ENCODE data around the gene VNN1. TPM values are rescaled to one million over a fixed set of nuclear protein-coding genes. Genes with fewer than 3 reads are reported as not detected.

The VNN1 gene
- total RNA-seq: not detected

GRCh38 chr6:132713352-132714134 lies at the start of gene VNN1:
Gene VNN1 (minus strand): TSS chr6:132714055. CDS start chr6:132714035, 20 bp downstream.

GRCh38 chr6:132659082-132659481 lies 54.8 kb downstream of the VNN1 start, which contains the start of gene TAAR1:
Gene TAAR1 (minus strand): TSS chr6:132659182. CDS start chr6:132646003, 13,179 bp downstream.

Other genes starting within 250 kb of the VNN1 start
- 10 to 100 TPM; 17.9 to 18.8 TPM for gene STX7, start 200.9 kb downstream of the VNN1 start, total RNA-seq
- not detected for gene TAAR9, start 175.8 kb downstream of the VNN1 start, total RNA-seq
- not detected for gene TAAR8, start 161.4 kb downstream of the VNN1 start, total RNA-seq
- gene TAAR6, start 143.7 kb downstream of the VNN1 start, total RNA-seq: not detected
- gene TAAR5, start 124.3 kb downstream of the VNN1 start, total RNA-seq: not detected
- not detected for gene TAAR2, start 89.8 kb downstream of the VNN1 start, total RNA-seq
- gene TAAR1, start 54.9 kb downstream of the VNN1 start, total RNA-seq: not detected
- 10 to 100 TPM; 11.9 to 12.5 TPM for gene VNN2, start 43.8 kb upstream of the VNN1 start, total RNA-seq
- 1 to 10 TPM; 8.0 to 9.2 TPM for gene SLC18B1, start 84.6 kb upstream of the VNN1 start, total RNA-seq
- gene RPS12, start 100.5 kb upstream of the VNN1 start, total RNA-seq: 1,000 to 10,000 TPM; 1,905 to 1,952 TPM

Data from activated naive CD4-positive, alpha-beta T cell treated with anti-CD3 and anti-CD28 coated beads, Interleukin-2, amount 10 ng/mL, durations not matched to agents 5 hours and 36 hours (primary cell).